ENCODE results near the gene KRTAP2-3.
"Not testable (repeated sequence)": the region's sequence is repeated elsewhere in the genome, so short reads cannot be mapped to it uniquely, and the experiment has no call there.

Gene KRTAP2-3, protein sequence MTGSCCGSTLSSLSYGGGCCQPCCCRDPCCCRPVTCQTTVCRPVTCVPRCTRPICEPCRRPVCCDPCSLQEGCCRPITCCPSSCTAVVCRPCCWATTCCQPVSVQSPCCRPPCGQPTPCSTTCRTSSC

DNA sequence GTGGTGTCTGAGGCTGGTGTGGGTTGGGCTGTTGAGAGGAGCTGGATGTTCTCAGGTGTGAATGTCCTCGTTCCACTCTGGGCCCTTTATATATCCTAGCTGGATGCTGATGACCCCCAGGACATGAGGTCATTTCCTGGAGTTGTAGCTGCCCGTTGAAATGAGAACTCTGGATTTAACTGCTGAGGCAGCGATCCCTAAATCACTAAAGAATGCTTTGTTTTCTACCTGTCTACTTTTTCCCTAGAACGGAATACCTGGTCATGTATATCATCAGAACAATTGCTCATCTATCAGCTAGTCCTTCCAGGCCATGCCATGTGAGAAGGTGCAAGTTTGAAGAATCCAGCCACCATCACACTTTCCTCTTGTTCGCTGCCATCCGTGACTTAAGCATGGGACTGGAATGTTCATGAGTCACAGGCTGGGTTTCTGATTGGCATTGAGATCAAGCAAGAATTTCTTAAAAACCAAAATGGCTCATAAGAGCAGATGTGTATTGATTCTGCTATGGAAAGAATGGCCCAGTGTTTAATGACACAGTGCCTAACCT, at the start of gene KRTAP2-3:
Gene KRTAP2-3, minus strand, starts transcription at position 63 of the 553 bp plus-strand sequence. CDS start 64 bp downstream, outside the sequence.
- in situ Hi-C loops (cut with MboI; ENCODE audit: low sequenced_read_pairs): no loop called here

DNA sequence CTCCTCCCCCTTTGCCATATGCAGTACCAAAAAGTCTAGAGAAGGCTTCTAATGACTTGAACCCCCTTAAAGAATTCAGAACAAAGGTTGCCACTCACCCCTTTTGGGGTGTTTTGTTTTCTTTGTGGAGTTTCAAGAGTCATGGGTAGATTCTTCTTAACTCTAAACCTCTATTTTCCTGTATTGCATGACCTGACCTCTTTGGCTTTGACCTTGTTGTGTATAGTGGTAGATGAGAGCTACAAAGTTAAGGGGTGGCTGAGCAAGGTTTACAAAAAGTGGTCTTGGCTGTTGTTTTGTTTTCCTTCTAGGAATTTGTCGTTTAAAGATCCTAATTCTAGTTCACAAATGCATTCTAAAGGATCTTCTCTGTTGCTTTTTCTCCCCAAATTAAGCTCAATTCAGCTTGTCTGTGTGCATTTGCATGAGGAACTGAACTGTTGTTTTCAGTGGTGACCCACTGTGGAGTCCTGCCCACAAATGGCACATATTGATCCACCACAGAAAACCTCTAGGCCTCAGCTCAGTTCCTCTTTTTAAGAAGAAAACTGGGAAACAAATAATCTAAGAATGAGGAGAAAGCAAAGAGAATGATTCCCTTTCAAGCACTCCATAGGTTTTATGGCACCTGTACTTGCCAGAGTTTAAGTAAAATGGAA, 48.9 kb upstream of the KRTAP2-3 start:
- in situ Hi-C loops (cut with MboI; ENCODE audit: low sequenced_read_pairs): not testable (repeated sequence)

DNA sequence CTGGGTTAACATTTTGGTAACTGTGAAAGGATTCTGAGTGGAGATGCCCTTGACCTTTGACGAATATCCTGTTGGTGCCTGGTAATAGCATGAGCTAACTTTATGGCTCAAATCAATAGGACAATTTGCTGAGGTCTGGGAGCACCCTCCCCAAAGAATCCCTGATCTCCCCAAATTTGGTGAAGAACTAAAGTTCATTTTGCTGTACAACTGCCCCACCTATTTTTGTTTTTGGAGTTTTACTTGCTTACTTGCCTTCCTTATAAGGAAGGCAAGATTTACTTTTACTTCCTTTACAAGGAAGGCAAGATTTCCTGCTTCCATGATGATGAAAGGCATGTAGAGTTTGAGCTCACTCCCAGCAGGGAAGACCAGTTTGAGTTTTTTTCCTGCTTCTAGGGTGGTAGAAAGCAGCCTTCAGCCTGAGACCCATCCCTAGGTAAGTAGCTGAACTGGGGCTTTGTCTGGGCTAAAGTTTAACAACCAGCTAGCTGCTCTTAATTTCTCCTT, 48.1 kb upstream of the KRTAP2-3 start:
- in situ Hi-C loops (cut with MboI; ENCODE audit: low sequenced_read_pairs): no loop called here

DNA sequence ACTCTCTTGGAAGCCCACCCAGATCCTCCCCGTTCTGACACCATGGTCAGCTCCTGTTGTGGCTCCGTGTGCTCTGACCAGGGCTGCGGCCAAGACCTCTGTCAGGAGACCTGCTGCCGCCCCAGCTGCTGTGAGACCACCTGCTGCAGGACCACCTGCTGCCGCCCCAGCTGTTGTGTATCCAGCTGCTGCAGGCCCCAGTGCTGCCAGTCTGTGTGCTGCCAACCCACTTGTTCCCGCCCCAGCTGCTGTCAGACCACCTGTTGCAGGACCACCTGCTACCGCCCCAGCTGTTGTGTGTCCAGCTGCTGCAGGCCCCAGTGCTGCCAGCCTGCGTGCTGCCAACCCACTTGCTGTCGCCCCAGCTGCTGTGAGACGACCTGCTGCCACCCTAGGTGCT, 45.4 kb upstream of the KRTAP2-3 start, which contains the start of gene KRTAP4-9:
Gene KRTAP4-9, plus strand, starts transcription at position 43 of the 400 bp plus-strand sequence. Its CDS starts 0 bp downstream, at position 43.
- in situ Hi-C loops (cut with MboI; ENCODE audit: low sequenced_read_pairs): not testable (repeated sequence)

DNA sequence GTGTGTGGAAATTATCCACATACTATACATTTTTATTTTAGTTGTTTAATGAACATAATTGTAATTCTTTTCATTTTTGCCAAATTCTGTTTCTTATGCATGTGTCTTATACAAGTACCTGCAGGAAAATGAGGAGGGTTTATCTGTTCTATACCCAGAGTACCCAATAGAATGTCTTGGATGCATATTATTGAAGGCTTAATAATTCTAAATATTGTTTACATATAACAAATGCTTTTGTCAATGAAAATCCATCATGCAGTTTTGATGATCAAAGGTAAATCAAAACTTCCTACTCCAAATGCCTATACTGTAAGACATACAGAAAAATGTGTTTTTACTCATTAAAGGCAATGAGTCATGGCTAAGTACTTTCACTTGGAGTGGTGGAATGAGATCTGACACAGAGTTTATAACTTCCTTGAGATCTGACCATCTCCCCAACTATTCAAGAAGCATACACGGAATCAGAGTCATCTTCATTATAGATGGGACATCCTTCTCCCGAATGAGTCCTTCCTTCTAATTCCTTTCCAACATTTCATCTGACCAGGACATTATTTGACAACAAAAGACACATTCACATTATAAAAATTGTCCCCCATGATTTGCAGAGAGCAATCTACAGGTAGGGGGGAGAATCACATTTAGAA, 44.6 kb upstream of the KRTAP2-3 start:
- in situ Hi-C loops (cut with MboI; ENCODE audit: low sequenced_read_pairs): not testable (repeated sequence)

- in situ Hi-C loops (cut with MboI; ENCODE audit: low sequenced_read_pairs): no loop called here
These were observed 44.0 kb upstream of the KRTAP2-3 start for GRCh38 chr17:41103896-41104295.

GRCh38 chr17:41101586-41102259, 41.8 kb upstream of the KRTAP2-3 start, which contains the start of gene KRTAP4-16:
TSS of gene KRTAP4-16 (minus strand) at chr17:41102209. CDS start at chr17:41102209, 0 bp downstream.
- in situ Hi-C loops (cut with MboI; ENCODE audit: low sequenced_read_pairs): no loop called here

DNA sequence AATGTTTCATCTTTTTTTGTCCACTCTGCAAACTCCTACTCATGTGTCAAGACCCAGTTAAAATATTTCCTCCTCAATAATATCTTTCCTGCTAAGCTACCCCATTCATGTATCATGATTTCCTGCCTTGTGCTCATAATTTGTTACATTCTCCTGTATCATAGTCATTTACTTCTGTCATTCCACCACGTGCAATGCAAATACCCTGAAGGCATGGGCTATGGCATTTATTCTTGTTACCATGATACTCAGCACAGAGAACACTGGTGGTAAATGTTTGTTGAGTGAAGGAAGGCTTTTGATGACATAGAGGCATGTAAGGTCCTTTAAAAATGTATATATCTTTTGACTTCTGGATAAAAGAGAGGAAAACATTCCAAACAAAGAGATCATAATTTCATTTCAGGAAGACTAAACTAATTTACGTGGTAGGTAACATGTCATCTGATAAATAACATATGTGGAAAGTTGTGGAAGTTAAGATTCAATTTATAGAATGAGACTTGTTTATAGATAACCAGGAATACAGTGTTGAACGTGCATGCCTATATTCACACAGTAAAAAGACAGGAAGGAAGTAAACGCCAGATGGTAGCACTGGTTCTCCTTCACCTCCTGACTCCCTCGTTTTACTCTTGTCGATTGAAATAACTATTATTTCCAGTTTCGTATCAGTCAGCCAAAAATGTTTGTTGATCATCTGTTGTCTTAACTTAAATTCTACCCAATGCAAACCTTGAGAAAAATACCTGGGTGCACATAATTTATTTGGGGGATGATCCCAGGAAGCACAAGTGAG, 40.0 kb upstream of the KRTAP2-3 start:
- in situ Hi-C loops (cut with MboI; ENCODE audit: low sequenced_read_pairs): not testable (repeated sequence)

- in situ Hi-C loops (cut with MboI; ENCODE audit: low sequenced_read_pairs): no loop called here
These were observed 38.6 kb upstream of the KRTAP2-3 start for GRCh38 chr17:41098481-41098880.

DNA sequence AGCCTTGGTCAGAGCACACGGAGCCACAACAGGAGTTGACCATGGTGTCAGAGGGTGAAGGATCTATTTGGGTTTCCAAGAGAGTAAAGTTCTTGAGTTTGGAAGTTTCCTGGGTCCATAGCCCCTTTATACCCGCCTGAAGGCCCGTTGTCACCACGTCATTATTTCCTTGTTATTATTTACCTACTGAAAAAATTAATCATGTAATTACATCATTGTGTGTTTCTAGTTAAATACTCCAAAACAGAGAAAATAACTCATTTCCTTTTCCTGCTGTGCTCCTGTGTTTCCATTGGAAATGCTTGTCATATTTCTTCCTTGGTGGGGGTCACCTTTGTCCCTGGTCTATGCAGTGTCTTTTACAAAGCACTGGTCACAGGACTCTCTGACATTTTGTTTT, 38.1 kb upstream of the KRTAP2-3 start, which contains the start of gene KRTAP4-8:
Gene KRTAP4-8, minus strand, starts transcription at position 101 of the 400 bp plus-strand sequence. Its CDS starts 58 bp downstream, at position 43.
- in situ Hi-C loops (cut with MboI; ENCODE audit: low sequenced_read_pairs): no loop called here

DNA sequence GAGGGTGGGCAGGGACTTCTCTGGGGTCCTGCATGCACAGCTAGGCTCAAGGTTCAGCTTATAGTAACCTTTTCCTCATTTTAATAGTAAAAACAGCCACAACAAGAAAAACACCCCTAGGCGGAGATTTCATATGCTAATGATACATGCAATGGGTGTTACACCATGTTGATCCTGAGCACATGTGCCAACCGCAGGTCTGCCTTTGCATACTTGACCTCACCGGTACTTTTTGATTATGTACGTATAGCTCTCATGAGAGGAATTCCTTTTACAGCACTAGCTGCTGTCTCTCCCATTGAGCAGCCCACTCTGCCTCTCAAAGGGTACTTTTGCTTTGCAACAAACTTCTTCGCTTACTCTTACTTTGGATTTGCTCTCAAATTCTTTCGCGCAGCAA, 36.1 kb upstream of the KRTAP2-3 start:
- in situ Hi-C loops (cut with MboI; ENCODE audit: low sequenced_read_pairs): no loop called here

GRCh38 chr17:41088760-41089352, 28.9 kb upstream of the KRTAP2-3 start:
- in situ Hi-C loops (cut with MboI; ENCODE audit: low sequenced_read_pairs): not testable (repeated sequence)

DNA sequence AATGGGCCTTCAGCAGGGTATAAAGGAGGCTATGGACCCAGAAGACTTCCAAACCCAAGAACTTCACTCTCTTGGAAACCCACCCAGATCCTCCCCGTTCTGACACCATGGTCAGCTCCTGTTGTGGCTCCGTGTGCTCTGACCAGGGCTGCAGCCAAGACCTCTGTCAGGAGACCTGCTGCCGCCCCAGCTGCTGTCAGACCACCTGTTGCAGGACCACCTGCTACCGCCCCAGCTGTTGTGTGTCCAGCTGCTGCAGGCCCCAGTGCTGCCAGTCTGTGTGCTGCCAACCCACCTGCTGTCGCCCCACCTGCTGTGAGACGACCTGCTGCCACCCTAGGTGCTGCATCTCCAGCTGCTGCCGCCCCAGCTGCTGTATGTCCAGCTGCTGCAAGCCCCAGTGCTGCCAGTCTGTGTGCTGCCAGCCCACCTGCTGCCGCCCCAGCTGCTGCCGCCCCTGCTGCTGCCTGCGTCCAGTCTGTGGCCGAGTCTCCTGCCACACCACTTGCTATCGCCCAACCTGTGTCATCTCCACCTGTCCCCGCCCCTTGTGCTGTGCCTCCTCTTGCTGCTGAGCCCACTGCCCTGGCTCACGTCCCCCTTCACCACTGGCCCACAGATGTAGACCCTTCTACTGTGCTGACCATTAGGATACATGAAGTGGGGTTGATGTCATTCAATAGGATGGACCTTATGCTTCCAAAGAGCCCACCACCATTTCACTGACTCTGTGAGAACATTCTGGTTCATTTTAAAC, 24.4 kb upstream of the KRTAP2-3 start, which contains the start of gene KRTAP4-7:
Gene KRTAP4-7, plus strand, starts transcription at position 51 of the 757 bp plus-strand sequence. Its CDS starts 57 bp downstream, at position 108.
- in situ Hi-C loops (cut with MboI; ENCODE audit: low sequenced_read_pairs): not testable (repeated sequence)

GRCh38 chr17:41083427-41083826, 23.5 kb upstream of the KRTAP2-3 start:
- in situ Hi-C loops (cut with MboI; ENCODE audit: low sequenced_read_pairs): not testable (repeated sequence)

DNA sequence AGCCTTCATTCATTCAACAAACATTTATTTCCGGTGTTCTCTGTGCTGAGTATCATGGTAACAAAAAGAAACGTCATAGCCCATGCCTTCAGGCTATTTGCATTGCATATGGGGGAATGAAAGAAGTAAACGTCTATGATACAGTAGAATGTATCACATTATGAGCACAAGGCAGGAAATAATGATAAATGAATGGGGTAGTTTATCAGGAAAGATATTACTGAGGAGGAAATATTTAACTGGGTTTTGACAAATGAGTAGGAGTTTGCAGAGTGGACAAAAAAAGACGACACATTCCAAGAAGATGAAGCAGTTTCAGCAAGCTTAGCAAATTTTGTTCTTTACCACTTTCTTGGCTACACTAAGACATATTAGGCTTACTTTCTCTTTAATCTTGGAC, 22.7 kb upstream of the KRTAP2-3 start:
- in situ Hi-C loops (cut with MboI; ENCODE audit: low sequenced_read_pairs): no loop called here

GRCh38 chr17:41076788-41077187, 16.9 kb upstream of the KRTAP2-3 start:
- in situ Hi-C loops (cut with MboI; ENCODE audit: low sequenced_read_pairs): no loop called here

GRCh38 chr17:41073676-41074075, 13.8 kb upstream of the KRTAP2-3 start:
- in situ Hi-C loops (cut with MboI; ENCODE audit: low sequenced_read_pairs): no loop called here

- in situ Hi-C loops (cut with MboI; ENCODE audit: low sequenced_read_pairs): no loop called here
These were observed 11.9 kb upstream of the KRTAP2-3 start for GRCh38 chr17:41071606-41072360.
